WI38 (cell line): Measurements from ENCODE around the gene RNASE7.

Experiments
- H3K4me3 ChIP-seq: 2 replicates; pipeline ENCODE4 v1.5.1; 2011; ENCODE audit warnings: low read depth, mild to moderate bottlenecking, control low read depth, low read length
- TF ChIP-seq, protein P1 (sequence below): IDR thresholded peaks from 2 replicates; pipeline ENCODE4 v1.5.1; 2012; ENCODE audit warnings: low read depth, mild to moderate bottlenecking, control low read depth, low read length

RNASE7 gene

DNA sequence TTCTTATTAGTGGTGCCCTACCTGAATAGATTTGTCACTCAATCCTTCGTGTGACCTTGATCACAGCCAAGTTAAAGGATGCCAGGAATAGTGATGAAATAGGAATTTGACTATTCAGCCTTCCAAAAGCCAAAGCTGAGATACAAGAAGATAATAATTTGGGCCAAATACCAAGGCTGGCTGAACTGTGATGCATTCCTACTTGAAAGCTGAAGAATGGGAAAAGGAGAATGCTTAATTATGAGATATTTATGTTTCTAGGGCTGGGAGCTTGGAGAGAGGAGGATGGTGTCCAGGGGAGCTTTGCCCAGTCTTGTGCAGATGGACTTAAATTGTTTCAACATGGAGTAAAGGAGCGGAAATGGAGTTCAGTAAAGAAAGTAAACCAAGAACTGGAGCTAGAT is 5.2 kb downstream of the RNASE7 start:
- TF ChIP-seq, protein P1, sequence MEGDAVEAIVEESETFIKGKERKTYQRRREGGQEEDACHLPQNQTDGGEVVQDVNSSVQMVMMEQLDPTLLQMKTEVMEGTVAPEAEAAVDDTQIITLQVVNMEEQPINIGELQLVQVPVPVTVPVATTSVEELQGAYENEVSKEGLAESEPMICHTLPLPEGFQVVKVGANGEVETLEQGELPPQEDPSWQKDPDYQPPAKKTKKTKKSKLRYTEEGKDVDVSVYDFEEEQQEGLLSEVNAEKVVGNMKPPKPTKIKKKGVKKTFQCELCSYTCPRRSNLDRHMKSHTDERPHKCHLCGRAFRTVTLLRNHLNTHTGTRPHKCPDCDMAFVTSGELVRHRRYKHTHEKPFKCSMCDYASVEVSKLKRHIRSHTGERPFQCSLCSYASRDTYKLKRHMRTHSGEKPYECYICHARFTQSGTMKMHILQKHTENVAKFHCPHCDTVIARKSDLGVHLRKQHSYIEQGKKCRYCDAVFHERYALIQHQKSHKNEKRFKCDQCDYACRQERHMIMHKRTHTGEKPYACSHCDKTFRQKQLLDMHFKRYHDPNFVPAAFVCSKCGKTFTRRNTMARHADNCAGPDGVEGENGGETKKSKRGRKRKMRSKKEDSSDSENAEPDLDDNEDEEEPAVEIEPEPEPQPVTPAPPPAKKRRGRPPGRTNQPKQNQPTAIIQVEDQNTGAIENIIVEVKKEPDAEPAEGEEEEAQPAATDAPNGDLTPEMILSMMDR, result no peak
- H3K4me3 ChIP-seq, result no peak overlapping the region

DNA sequence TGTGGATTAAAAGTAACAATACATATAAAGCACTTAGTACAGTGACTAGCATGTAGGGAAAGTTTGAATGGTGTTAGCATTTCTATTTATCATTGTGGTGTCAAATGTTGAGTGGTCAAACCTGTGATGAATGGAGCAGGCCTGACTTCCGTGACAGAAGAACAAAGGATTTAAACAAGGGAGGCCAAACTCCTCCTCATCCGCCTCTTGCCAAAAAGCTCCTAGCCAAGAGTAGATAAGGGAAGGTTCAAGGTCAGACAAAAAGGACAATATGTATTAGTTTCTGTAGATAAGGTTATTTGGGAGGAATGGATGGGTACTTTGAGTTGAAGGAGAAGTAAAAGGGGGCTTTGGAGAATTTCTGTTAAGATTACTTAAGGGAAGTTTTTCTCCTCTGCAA is 6.5 kb downstream of the RNASE7 start:
- TF ChIP-seq, protein P1, result no peak
- H3K4me3 ChIP-seq, result no peak overlapping the region

DNA sequence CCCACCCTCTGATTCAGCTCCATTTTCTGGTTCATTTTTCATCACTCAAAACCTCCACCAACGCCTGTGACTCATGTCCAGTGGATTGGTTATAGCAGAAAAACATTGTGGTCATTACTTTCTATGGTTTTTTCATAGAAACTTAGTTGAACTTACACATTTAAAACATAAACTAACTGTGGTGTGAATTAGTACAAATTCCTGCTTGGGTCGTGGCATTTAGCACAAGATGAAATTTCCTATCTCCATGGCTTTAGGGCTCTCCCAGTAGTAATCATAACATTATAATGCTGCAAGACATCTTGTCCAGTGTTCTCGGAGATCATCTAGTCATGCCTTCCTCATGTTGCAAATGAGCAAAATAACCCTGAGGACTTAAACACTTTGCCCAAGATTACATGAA is 7.1 kb downstream of the RNASE7 start:
- TF ChIP-seq, protein P1, result no peak
- H3K4me3 ChIP-seq, result no peak overlapping the region

DNA sequence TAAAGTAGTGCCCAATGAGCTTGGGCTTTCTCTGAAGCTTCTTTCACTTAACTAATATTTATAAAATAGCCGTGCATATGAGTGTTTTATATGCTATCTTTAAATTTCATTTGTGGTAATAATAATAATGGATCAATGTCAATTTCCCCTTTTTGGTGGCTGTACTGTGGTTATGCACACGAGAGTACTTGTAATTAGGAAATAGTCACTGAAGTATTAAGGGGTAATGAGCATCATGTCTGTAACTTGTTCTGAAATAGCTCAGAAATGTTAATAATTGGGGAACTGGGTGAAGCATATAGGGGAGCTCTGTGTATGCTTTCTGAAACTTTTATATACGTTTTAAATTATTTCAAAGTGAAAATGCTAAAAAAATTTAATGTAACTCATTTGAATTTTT is 8.4 kb downstream of the RNASE7 start:
- H3K4me3 ChIP-seq, result no peak overlapping the region
- TF ChIP-seq, protein P1, result no peak

DNA sequence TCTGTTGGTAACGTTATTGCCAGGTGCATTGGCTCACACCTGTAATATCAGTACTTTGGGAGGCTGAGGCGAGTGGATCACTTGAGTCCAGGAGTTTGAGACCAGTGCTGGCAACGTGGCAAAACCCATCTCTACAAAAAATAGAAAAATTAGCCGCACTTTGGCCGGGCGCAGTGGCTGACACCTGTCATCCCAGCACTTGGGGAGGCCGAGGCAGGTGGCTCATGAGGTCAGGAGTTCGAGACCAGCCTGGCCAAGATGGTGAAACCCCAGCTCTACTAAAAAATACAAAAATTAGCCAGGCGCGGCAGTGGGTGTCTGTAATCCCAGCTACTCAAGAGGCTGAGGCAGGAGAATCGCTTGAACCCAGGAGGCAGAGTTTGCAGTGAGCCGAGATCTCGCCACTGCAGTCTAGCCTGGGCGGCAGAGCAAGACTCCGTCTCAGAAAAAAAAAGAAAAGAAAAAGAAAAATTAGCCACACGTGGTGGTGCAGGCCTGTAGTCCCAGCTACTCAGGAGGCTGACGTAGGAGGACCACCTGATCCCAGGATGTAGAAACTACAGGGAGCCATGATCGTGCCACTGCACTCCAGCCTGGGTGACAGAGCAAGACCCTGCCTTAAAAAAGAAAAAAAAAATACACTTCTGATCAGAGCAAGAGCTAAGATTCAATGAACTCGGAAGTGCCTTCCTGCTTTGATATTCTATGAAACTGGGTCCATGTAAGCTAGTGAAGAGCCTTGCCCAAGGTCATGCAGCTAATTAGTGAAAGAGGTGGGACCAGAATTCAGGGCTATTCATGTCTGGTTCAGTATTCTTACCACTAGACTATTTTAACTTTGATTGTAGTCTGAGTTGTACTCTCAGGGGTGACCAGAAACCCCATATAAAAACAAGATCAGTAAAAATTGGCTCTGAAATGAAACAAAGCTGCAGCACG is 11.3 kb downstream of the RNASE7 start:
- H3K4me3 ChIP-seq, result no peak overlapping the region
- TF ChIP-seq, protein P1, result no peak

DNA sequence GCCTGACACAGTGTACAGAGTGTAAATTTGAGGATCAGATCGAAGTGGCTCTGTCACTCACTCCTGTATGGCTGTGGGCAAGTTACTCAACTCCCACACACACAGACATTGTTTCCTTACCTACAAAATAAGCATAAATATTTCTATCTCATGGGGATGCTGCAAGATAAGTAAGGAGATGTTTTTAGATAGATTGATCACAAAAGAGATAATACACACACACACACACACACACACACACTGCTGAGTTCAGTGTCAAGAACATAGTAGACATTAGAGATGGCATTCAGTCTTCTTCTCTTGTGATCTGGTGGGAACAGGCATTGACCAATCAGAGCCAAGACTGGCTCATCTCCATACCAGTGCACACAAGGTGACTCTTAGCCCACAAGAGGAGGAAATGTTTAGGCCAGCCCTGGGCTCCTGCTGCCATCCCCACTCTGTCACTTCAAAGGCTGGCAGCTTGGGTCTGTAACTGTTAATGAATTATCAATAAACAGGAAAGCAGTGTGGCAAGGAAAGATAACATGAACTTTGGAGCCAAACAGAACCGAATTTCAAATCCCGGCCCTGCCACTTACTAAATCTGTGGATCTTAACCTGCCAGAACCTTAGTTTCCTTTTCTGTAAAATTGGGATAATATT is 12.1 kb downstream of the RNASE7 start:
- TF ChIP-seq, protein P1, result no peak
- no peak overlapping the region for H3K4me3 ChIP-seq

DNA sequence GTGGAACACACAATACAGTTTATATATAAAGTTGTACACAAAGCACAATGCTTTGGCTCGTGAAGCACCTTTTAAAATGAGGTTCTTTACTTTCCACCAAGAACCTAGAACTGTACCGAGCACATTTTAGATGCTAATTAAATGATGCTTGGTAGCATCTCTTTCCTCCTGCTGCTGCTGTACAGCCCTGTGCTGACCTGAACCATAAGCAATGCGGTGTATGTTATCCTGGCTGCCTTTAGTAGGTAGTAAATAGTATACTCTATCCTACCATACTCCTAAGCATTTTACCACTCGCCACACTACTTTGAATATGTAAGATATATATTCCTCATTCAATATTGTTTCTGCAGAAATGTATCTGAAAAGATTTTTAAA is 12.6 kb downstream of the RNASE7 start:
- TF ChIP-seq, protein P1, result no peak
- no peak overlapping the region for H3K4me3 ChIP-seq
